H1 (cell line): ENCODE data around the gene SRRM4. TPM values are rescaled to one million over a fixed set of nuclear protein-coding genes. Genes with fewer than 3 reads are reported as not detected.

Experiments used
- E2F6 ChIP-seq: IDR thresholded peaks from 2 replicates; pipeline ENCODE4 v1.6.1; 2012; ENCODE audit warnings: inconsistent platforms
- FOSL1 ChIP-seq: IDR thresholded peaks from 2 replicates; pipeline ENCODE4 v1.6.1; 2011; ENCODE audit warnings: mild to moderate bottlenecking, low read depth, low read length, moderate library complexity; ENCODE audit not compliant: insufficient read depth
- POU5F1 ChIP-seq: IDR thresholded peaks from 2 replicates; pipeline ENCODE4 v1.6.1; 2011; ENCODE audit warnings: low read depth, mild to moderate bottlenecking, low read length, moderate library complexity
- RFX5 ChIP-seq: IDR thresholded peaks from 2 replicates; pipeline ENCODE4 v1.6.1; 2011; ENCODE audit warnings: low read depth, low read length, improper control_type of control experiment, borderline replicate concordance
- polyA plus RNA-seq, 7 experiments: library from polyadenylated mRNA; depleted of rRNA in 3 of 7; stranded (reverse) in 5 of 7; unstranded in 2 of 7; fragments of >200 nt in 5 of 7; fragments of 200-250 nt in 2 of 7; gene quantifications; 1 replicate in 5 of 7; 2 replicates in 1 of 7; 4 replicates in 1 of 7; pipeline versions ENCODE4 v1.2.1 to v1.2.3, GENCODE V29; 2011 to 2013; ENCODE audit warnings: missing spikeins in 2 of 7, mixed read lengths in 2 of 7
- total RNA-seq: library from RNA; stranded (reverse); fragmentation: NEBNext Ultra II Directional; extraction: Animal tissue kit (Norgen Biotek cat#: 25700); gene quantifications from 2 replicates; pipeline ENCODE4 v1.2.1, GENCODE V29; 2021

Gene SRRM4
- total and polyA plus RNA-seq, 2 of the 8 experiments (the other 6 are each of a cell fraction or from before 2014, with no cell fraction given): 0.53 to 1.1 TPM

- no peak for TF ChIP-seq POU5F1
- TF ChIP-seq E2F6: no peak
- TF ChIP-seq FOSL1: no peak
- TF ChIP-seq RFX5: no peak
Observed at GRCh38 chr12:118970856-118971255, 10.5 kb upstream of the SRRM4 start (continued).
